Large intestine (tissue), 12 donors: Measurements from ENCODE around the gene SON. TPM values are rescaled to one million over a fixed set of nuclear protein-coding genes. Genes with fewer than 3 reads are reported as not detected.
"Not testable (repeated sequence)": the region's sequence is repeated elsewhere in the genome, so short reads cannot be mapped to it uniquely, and the experiment has no call there.

Source experiments
- DNase-seq, 2 donors: peaks; one replicate each; pipeline versions ENCODE4 v3.0.0 to v3.0.0-alpha.2; 2013
- H3K27ac ChIP-seq: one replicate; pipeline ENCODE4 v1.5.1; 2013; ENCODE audit warnings: low read length
- H3K27me3 ChIP-seq: 2 replicates; pipeline ENCODE4 v1.6.1; 2013; ENCODE audit warnings: low read length; ENCODE audit not compliant: control insufficient read depth, insufficient read depth
- H3K36me3 ChIP-seq: 2 replicates; pipeline ENCODE4 v1.6.1; 2013; ENCODE audit warnings: low read length; ENCODE audit not compliant: control insufficient read depth, insufficient read depth
- H3K4me1 ChIP-seq: one replicate; pipeline ENCODE4 v1.6.1; 2013; ENCODE audit warnings: low read length; ENCODE audit not compliant: control insufficient read depth, insufficient read depth
- H3K4me3 ChIP-seq: one replicate; pipeline ENCODE4 v1.5.1; 2013; ENCODE audit warnings: low read length
- H3K9me3 ChIP-seq: one replicate; pipeline ENCODE4 v1.6.1; 2013; ENCODE audit warnings: mild to moderate bottlenecking, low read depth, low read length, moderate library complexity; ENCODE audit not compliant: control insufficient read depth
- WGBS: methylation state at CpG from one replicate; pipeline ENCODE4 v1.1.5; 2013; ENCODE audit warnings: low lambda C conversion rate; ENCODE audit not compliant: insufficient coverage; 5-methylcytosine and 5-hydroxymethylcytosine counted together
- long read RNA-seq, 11 donors: transcript quantifications; one replicate each; lab custom pipeline, GENCODE V29; 2026
- polyA plus RNA-seq: library from polyadenylated mRNA; unstranded; fragments of 120-200 nt; gene quantifications from one replicate; pipeline ENCODE4 v1.2.1, GENCODE V29; 2013

The SON gene, protein sequence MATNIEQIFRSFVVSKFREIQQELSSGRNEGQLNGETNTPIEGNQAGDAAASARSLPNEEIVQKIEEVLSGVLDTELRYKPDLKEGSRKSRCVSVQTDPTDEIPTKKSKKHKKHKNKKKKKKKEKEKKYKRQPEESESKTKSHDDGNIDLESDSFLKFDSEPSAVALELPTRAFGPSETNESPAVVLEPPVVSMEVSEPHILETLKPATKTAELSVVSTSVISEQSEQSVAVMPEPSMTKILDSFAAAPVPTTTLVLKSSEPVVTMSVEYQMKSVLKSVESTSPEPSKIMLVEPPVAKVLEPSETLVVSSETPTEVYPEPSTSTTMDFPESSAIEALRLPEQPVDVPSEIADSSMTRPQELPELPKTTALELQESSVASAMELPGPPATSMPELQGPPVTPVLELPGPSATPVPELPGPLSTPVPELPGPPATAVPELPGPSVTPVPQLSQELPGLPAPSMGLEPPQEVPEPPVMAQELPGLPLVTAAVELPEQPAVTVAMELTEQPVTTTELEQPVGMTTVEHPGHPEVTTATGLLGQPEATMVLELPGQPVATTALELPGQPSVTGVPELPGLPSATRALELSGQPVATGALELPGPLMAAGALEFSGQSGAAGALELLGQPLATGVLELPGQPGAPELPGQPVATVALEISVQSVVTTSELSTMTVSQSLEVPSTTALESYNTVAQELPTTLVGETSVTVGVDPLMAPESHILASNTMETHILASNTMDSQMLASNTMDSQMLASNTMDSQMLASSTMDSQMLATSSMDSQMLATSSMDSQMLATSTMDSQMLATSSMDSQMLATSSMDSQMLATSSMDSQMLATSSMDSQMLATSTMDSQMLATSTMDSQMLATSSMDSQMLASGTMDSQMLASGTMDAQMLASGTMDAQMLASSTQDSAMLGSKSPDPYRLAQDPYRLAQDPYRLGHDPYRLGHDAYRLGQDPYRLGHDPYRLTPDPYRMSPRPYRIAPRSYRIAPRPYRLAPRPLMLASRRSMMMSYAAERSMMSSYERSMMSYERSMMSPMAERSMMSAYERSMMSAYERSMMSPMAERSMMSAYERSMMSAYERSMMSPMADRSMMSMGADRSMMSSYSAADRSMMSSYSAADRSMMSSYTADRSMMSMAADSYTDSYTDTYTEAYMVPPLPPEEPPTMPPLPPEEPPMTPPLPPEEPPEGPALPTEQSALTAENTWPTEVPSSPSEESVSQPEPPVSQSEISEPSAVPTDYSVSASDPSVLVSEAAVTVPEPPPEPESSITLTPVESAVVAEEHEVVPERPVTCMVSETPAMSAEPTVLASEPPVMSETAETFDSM (N-terminal part only)
- polyA plus RNA-seq, result 252 TPM
- long read RNA-seq, donor 1, full-length matches to known transcripts, result 12 of 83 reads
- long read RNA-seq, donor 1, partial matches to known transcripts, result 71 of 83 reads
- long read RNA-seq, donor 1, other reads (novel, unspliced or antisense), result 0 of 83 reads
- long read RNA-seq, donor 2, full-length matches to known transcripts, result 58 of 238 reads
- long read RNA-seq, donor 2, partial matches to known transcripts, result 180 of 238 reads
- long read RNA-seq, donor 2, other reads (novel, unspliced or antisense), result 0 of 238 reads
- long read RNA-seq, donor 3, full-length matches to known transcripts, result 27 of 257 reads
- long read RNA-seq, donor 3, partial matches to known transcripts, result 230 of 257 reads
- long read RNA-seq, donor 3, other reads (novel, unspliced or antisense), result 0 of 257 reads
- long read RNA-seq, donor 4, partial matches to known transcripts, result 9 of 10 reads
- long read RNA-seq, donor 4, other reads (novel, unspliced or antisense), result 0 of 10 reads
- long read RNA-seq, donor 5, partial matches to known transcripts, result 101 of 110 reads
- long read RNA-seq, donor 5, other reads (novel, unspliced or antisense), result 0 of 110 reads
- long read RNA-seq, donor 6, full-length matches to known transcripts, result 16 of 206 reads
- long read RNA-seq, donor 6, partial matches to known transcripts, result 190 of 206 reads
- long read RNA-seq, donor 6, other reads (novel, unspliced or antisense), result 0 of 206 reads
- long read RNA-seq, donor 7, full-length matches to known transcripts, result 16 of 122 reads
- long read RNA-seq, donor 7, partial matches to known transcripts, result 106 of 122 reads
- long read RNA-seq, donor 7, other reads (novel, unspliced or antisense), result 0 of 122 reads
- long read RNA-seq, donor 8, full-length matches to known transcripts, result 32 of 246 reads
- long read RNA-seq, donor 8, partial matches to known transcripts, result 214 of 246 reads
- long read RNA-seq, donor 8, other reads (novel, unspliced or antisense), result 0 of 246 reads
- long read RNA-seq, donor 9, full-length matches to known transcripts, result 19 of 107 reads
- long read RNA-seq, donor 9, partial matches to known transcripts, result 83 of 107 reads
- long read RNA-seq, donor 9, other reads (novel, unspliced or antisense), result 5 of 107 reads
- long read RNA-seq, donor 10, full-length matches to known transcripts, result 27 of 174 reads
- long read RNA-seq, donor 10, partial matches to known transcripts, result 147 of 174 reads
- long read RNA-seq, donor 10, other reads (novel, unspliced or antisense), result 0 of 174 reads
- long read RNA-seq, donor 11, full-length matches to known transcripts, result 14 of 124 reads
- long read RNA-seq, donor 11, partial matches to known transcripts, result 110 of 124 reads
- long read RNA-seq, donor 11, other reads (novel, unspliced or antisense), result 0 of 124 reads

DNA sequence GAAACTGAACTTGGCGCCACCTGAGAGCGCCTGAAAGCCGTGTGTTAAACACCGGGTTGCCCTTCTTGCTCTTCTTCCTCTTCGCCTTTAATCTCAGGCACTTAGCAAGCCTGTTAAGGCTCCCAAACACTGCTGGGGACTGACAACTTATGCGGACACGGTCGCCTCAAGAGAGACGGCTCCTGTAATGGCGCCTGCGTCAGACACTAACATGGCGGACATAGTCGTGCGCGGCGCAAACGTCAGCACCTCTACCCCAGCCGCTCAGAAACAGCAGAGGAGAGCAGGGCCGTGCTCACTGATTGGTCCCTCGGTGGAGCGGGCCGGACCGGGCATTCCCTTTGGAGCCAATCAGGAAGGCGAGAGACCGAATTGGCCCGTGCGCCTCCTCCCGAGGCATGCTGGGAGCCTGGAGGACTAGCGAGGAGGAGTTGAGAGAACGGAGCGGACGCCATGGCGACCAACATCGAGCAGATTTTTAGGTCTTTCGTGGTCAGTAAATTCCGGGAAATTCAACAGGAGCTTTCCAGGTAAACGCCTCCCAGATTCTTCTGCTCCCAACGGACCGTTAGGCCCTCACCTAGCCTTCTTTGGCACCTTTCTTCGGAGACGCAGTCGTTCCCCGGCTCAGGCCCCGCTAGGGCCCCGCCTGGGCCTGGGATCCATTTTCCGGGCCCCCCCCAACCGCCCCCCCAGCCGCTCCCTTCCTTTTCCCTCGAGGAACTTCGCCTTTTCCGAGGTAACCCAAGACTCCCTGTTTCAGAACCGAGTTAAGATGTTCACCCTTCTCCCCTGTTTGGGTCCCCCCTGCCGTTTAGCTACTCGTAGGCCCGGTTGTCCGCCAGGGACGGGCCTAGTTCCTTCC is at the start of gene SON:
SON (plus strand) TSS at position 399 of the 865 bp plus-strand sequence; CDS start at position 454, 55 bp downstream.
- WGBS, result no CpG with 5 or more reads among the region's 57 CpGs
- peaks cover 8% of the 10 kb centered on the region for H3K4me1 ChIP-seq
- peak; percentile 99 for DNase-seq
- H3K27ac ChIP-seq, result peak within 1 kb of the TSS; percentile 99
- H3K4me3 ChIP-seq, result peak within 1 kb of the TSS; percentile 83
- H3K36me3 ChIP-seq, result peaks cover 11% of the 10 kb centered on the region
- no peaks in the 10 kb centered on the region for H3K27me3 ChIP-seq
- no peaks in the 10 kb centered on the region for H3K9me3 ChIP-seq

DNA sequence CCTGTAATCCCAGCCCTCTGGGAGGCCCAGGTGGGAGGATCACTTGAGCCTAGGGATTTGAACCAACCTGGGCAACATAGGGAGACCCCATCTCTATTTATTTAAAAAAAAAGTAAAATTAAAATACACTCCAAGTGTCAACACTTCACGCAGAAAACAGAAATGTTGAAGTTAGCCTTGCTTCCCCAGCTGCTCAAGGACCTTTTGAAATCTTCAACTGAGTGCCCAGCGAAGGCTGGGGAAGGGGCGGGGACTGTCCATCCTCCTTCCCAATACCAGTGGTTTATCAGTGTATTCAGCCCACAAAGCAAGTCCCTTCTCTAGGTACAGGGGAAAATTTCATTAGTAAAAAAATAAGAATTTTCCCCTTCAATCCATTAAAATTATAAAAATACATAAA is 49.1 kb upstream of the SON start:
- WGBS, result no CpG with 5 or more reads among the region's 3 CpGs
- DNase-seq, result no peak

DNA sequence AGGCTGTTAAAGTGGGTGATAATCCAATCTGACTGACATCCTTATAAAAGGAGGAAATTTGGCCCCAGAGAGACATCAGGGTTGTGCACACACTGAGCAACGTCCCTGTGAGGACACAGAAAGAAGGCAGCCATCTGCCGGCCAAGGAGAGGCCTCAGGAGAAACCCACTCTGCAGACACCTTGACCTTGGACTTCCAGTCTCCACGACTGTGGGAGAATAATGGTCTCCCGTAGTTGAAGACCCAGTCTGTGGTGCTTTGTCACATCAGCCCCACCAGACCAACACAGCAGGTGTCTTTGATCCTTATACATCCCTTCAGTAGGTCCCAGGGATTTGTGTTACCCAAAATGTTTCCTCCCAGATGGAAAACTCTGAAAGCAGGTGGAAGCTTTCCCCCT is 47.1 kb upstream of the SON start:
- Histone ChIP-seq H3K4me1 (no peaks in the 10 kb centered on the region), H3K9me3 (no peaks in the 10 kb centered on the region), H3K27ac (no peak overlapping the region), H3K27me3 (no peaks in the 10 kb centered on the region), H3K36me3 (no peaks in the 10 kb centered on the region), H3K4me3 (no peak overlapping the region)
- no CpG with 5 or more reads among the region's 4 CpGs for WGBS
- no peak for DNase-seq

More for the DNA sequence above, 49.1 kb upstream of the SON start:
- no peaks in the 10 kb centered on the region for H3K36me3 ChIP-seq
- H3K9me3 ChIP-seq, result no peaks in the 10 kb centered on the region
- H3K27me3 ChIP-seq, result no peaks in the 10 kb centered on the region
- no peak overlapping the region for H3K4me3 ChIP-seq
- no peak overlapping the region for H3K27ac ChIP-seq
- no peaks in the 10 kb centered on the region for H3K4me1 ChIP-seq

DNA sequence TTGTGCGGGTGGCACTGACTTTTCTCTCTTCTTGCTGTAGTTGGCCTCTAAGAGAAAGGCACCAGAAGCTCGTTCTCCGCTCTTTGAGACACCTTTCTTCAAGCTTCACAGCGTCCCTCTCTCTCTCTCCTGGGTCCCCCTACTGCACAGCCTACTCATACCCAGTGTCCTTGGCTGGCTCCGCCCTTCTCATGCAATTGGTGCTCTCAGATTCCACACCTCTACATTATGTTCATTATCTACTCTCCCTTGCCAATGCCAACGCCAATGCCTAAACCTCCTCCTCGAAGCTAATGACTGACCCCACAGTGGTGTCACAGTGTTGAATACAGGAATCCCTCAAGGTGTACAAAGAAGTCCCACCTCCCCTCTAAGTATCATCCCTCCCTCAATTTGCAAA is 46.5 kb upstream of the SON start:
- WGBS, result no CpG with 5 or more reads among the region's 7 CpGs
- no peak for DNase-seq
- H3K4me3 ChIP-seq, result no peak overlapping the region
- no peaks in the 10 kb centered on the region for H3K27me3 ChIP-seq
- no peaks in the 10 kb centered on the region for H3K9me3 ChIP-seq
- no peak overlapping the region for H3K27ac ChIP-seq
- H3K36me3 ChIP-seq, result no peaks in the 10 kb centered on the region
- no peaks in the 10 kb centered on the region for H3K4me1 ChIP-seq

DNA sequence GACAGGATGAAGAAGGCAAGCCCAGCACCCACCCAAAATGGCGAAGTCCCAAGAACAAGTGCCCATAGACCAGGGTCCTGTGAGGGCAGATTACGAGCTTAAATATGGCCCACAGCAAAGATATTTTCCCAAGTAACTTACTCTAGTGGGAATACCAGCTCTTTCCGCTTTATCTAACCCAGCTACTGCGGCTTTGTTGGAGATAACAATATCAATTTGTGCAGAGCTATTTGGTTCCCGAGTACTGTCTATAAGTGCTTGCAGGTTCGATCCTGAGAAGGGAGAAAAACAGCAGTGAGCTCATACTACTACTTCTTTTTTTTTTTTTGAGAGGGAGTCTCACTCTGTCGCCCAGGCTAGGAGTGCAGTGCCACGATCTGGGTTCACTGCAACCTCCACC is 37.0 kb upstream of the SON start:
- no peaks in the 10 kb centered on the region for H3K27me3 ChIP-seq
- peaks cover 42% of the 10 kb centered on the region for H3K36me3 ChIP-seq
- no peaks in the 10 kb centered on the region for H3K4me1 ChIP-seq
- no peak overlapping the region for H3K4me3 ChIP-seq
- no peak for DNase-seq
- no CpG with 5 or more reads among the region's 8 CpGs for WGBS
- no peaks in the 10 kb centered on the region for H3K9me3 ChIP-seq
- no peak overlapping the region for H3K27ac ChIP-seq

DNA sequence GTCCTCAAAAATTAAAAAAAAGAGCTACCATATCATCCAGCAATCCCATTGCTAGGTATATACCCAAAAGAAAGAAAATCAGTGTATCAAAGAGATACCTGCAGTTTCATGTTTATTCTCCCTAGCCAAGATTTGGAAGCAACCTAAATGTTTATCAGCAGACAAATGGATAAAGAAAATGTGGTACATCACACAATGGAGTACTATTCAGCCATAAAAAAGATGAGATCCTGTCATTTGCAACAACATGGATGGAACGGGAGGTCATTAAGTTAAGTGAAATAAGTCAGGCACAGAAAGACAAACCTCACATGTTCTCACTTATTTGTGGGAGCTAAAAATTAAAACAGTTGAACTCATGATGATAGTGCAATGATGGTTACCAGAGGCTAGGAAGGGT is 35.8 kb upstream of the SON start:
- not testable (repeated sequence) for H3K4me1 ChIP-seq, H3K9me3 ChIP-seq, H3K4me3 ChIP-seq, H3K27ac ChIP-seq, DNase-seq, H3K27me3 ChIP-seq
- peaks cover 54% of the 10 kb centered on the region for H3K36me3 ChIP-seq
- WGBS, result no CpG with 5 or more reads among the region's 1 CpG

DNA sequence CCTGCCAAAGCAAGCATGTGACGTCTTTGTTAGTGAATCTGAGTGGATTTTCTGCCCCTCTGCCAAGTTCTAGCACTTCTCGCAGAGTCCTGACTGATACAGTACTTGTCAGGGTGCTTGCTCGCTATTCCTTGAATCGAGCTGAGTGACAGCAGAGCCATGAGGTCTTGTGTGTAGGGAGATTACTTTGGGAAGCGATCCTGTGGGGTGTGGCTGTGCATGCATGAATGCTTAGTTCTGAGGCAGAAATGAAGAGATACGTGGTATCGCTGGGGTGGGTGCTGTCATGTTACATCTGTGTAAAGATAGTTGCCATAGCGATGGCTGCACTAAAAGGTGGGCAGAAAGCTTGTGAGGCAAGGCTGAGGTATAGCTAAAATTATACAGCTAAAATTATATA is 32.0 kb upstream of the SON start:
- no peaks in the 10 kb centered on the region for H3K9me3 ChIP-seq
- H3K4me3 ChIP-seq, result no peak overlapping the region
- no peaks in the 10 kb centered on the region for H3K27me3 ChIP-seq
- peak in 1 of 2 donors; percentile 9 for DNase-seq
- no CpG with 5 or more reads among the region's 8 CpGs for WGBS
- peaks cover 65% of the 10 kb centered on the region for H3K36me3 ChIP-seq
- no peak overlapping the region for H3K27ac ChIP-seq
- H3K4me1 ChIP-seq, result no peaks in the 10 kb centered on the region

DNA sequence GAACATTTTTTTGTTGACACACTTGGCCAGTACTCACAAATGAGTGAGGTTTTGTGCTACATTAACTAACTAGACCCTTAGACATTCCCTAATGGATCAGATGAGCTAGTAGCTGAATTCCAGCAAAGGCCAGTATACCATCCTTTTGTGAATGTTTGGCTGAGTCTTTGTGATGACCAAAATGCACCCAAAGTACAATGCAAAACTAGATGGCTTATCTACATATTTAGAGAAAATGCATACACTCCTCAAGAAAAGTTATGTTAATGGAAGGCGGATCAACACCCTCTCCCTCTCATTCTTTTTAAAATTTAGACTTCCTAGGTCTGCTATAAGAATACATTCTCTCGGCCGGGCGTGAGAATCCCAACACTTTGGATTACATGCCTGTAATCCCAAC is 31.2 kb upstream of the SON start:
- no CpG with 5 or more reads among the region's 4 CpGs for WGBS
- no peaks in the 10 kb centered on the region for H3K9me3 ChIP-seq
- peaks cover 68% of the 10 kb centered on the region for H3K36me3 ChIP-seq
- no peaks in the 10 kb centered on the region for H3K27me3 ChIP-seq
- H3K4me1 ChIP-seq, result no peaks in the 10 kb centered on the region
- H3K4me3 ChIP-seq, result no peak overlapping the region
- no peak for DNase-seq
- H3K27ac ChIP-seq, result no peak overlapping the region
